Renal pelvis (tissue), 12 donors: ENCODE measurements around the gene MBD1. TPM values are rescaled to one million over a fixed set of nuclear protein-coding genes. Genes with fewer than 3 reads are reported as not detected.
"Not testable (repeated sequence)": the region's sequence is repeated elsewhere in the genome, so short reads cannot be mapped to it uniquely, and the experiment has no call there.

Experiments
- DNase-seq: peaks from one replicate; pipeline ENCODE4 v3.0.0-alpha.2; 2013
- long read RNA-seq, 16 experiments: transcript quantifications; one replicate each; lab custom pipeline, GENCODE V29; 2026
- polyA plus RNA-seq, 3 donors: library from polyadenylated mRNA; unstranded; fragments of 120-200 nt; gene quantifications; one replicate each; pipeline ENCODE4 v1.2.1, GENCODE V29; 2013; ENCODE audit not compliant: insufficient read length in 3 of 3

Gene MBD1
- polyA plus RNA-seq, result 10 to 100 TPM; 74.6 to 89.7 (median 78.8) TPM
- long read RNA-seq, donor 1, partial matches to known transcripts, result 0 of 2 reads
- long read RNA-seq, donor 1, other reads (novel, unspliced or antisense), result 0 of 2 reads
- long read RNA-seq, donor 2, full-length matches to known transcripts, result 10 of 36 reads
- long read RNA-seq, donor 2, partial matches to known transcripts, result 26 of 36 reads
- long read RNA-seq, donor 2, other reads (novel, unspliced or antisense), result 0 of 36 reads
- long read RNA-seq, donor 3, full-length matches to known transcripts, result 2 of 2 reads
- long read RNA-seq, donor 3, partial matches to known transcripts, result 0 of 2 reads
- long read RNA-seq, donor 3, other reads (novel, unspliced or antisense), result 0 of 2 reads
- long read RNA-seq, donor 4, full-length matches to known transcripts, result 8 of 8 reads
- long read RNA-seq, donor 4, partial matches to known transcripts, result 0 of 8 reads
- long read RNA-seq, donor 4, other reads (novel, unspliced or antisense), result 0 of 8 reads
- long read RNA-seq, donor 5, partial matches to known transcripts, result 5 of 7 reads
- long read RNA-seq, donor 5, other reads (novel, unspliced or antisense), result 0 of 7 reads
- long read RNA-seq, donor 6, partial matches to known transcripts, result 38 of 40 reads
- long read RNA-seq, donor 6, other reads (novel, unspliced or antisense), result 0 of 40 reads
- long read RNA-seq, donor 7, full-length matches to known transcripts, result 1 of 1 reads
- long read RNA-seq, donor 7, partial matches to known transcripts, result 0 of 1 reads
- long read RNA-seq, donor 7, other reads (novel, unspliced or antisense), result 0 of 1 reads
- long read RNA-seq, donor 8, result 0 reads
- long read RNA-seq, donor 9, full-length matches to known transcripts, result 3 of 43 reads
- long read RNA-seq, donor 9, partial matches to known transcripts, result 40 of 43 reads
- long read RNA-seq, donor 9, other reads (novel, unspliced or antisense), result 0 of 43 reads
- long read RNA-seq, donor 10, partial matches to known transcripts, result 43 of 45 reads
- long read RNA-seq, donor 10, other reads (novel, unspliced or antisense), result 0 of 45 reads
- long read RNA-seq, donor 11, partial matches to known transcripts, result 0 of 2 reads
- long read RNA-seq, donor 11, other reads (novel, unspliced or antisense), result 0 of 2 reads
- long read RNA-seq, donor 12, full-length matches to known transcripts, result 10 of 62 reads
- long read RNA-seq, donor 12, partial matches to known transcripts, result 52 of 62 reads
- long read RNA-seq, donor 12, other reads (novel, unspliced or antisense), result 0 of 62 reads
- long read RNA-seq, donor 13, partial matches to known transcripts, result 0 of 4 reads
- long read RNA-seq, donor 13, other reads (novel, unspliced or antisense), result 0 of 4 reads
- long read RNA-seq, donor 14, result 0 reads
- long read RNA-seq, donor 15, result 0 reads
- long read RNA-seq, donor 16, partial matches to known transcripts, result 6 of 8 reads
- long read RNA-seq, donor 16, other reads (novel, unspliced or antisense), result 0 of 8 reads

- peak; percentile 97 for DNase-seq
These were observed at the start of gene MBD1 for GRCh38 chr18:50281295-50281971. Gene MBD1 (minus strand): TSS chr18:50281523. CDS start chr18:50279992, 1,531 bp downstream.

GRCh38 chr18:50330176-50330575, 48.9 kb upstream of the MBD1 start:
- DNase-seq, result no peak

- DNase-seq, result no peak
These were observed 46.7 kb upstream of the MBD1 start for GRCh38 chr18:50327983-50328382.

- DNase-seq, result no peak
These were observed 39.4 kb upstream of the MBD1 start for GRCh38 chr18:50320719-50321118.

GRCh38 chr18:50315100-50315871, 34.0 kb upstream of the MBD1 start:
- no peak for DNase-seq

GRCh38 chr18:50313873-50314460, 32.6 kb upstream of the MBD1 start:
- DNase-seq, result no peak

GRCh38 chr18:50313031-50313607, 31.8 kb upstream of the MBD1 start:
- no peak for DNase-seq

- no peak for DNase-seq
These were observed 31.1 kb upstream of the MBD1 start for GRCh38 chr18:50312296-50313030.

GRCh38 chr18:50311650-50312049, 30.3 kb upstream of the MBD1 start:
- DNase-seq, result no peak

- DNase-seq, result no peak
These were observed 28.8 kb upstream of the MBD1 start for GRCh38 chr18:50310080-50310479.

- not testable (repeated sequence) for DNase-seq
These were observed 27.5 kb upstream of the MBD1 start for GRCh38 chr18:50308851-50309250.

- DNase-seq, result peak; percentile 90
These were observed 26.6 kb upstream of the MBD1 start for GRCh38 chr18:50307738-50308470.

GRCh38 chr18:50307400-50307737, 26.0 kb upstream of the MBD1 start:
- DNase-seq, result no peak

GRCh38 chr18:50306944-50307343, 25.6 kb upstream of the MBD1 start:
- DNase-seq, result no peak

- no peak for DNase-seq
These were observed 19.8 kb upstream of the MBD1 start for GRCh38 chr18:50301074-50301473.

- no peak for DNase-seq
These were observed 18.5 kb upstream of the MBD1 start for GRCh38 chr18:50299626-50300388.
